ENCODE measurements around the gene ACO1.

Gene ACO1

DNA sequence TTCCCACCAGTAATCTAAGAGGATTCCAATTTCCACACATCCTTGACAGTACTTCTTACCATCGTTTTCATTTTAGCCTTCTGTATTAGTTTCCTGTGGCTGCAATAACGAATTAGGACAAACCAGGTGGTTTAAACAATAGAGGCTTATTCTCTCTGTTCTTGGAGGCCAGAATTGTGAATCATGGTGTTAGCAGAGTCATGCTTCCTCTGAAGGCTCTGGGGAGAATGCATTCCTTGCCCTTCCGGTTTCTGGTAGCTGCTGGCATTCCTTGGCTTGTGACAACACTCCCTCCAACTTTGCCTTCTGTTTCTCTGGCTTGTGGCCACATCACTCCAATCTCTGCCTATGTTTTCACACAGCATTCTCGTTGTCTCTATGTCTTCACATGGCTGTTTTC lies 118.0 kb downstream of the ACO1 start:
- DNase-seq: no peak

DNA sequence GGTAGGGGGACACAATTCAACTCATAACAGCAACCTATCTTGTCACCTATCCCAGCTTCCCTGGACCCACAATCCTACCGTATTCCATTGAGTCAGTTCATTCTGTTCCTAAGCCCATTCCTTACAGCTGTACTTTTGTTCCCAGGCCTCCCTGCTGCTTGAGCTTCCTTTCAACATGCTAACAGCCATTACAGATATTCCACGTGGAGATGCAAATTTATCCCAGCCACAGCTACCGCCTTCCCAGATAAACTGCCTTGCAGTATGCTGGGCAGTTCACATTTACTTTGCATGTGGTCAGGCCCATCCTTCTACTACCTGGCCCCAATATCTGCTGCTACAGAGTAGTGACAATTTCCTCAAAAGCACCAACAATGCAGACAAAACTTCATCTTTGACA lies 118.6 kb downstream of the ACO1 start:
- DNase-seq: no peak

Measured in MV-4-11 (cell line).